ENCODE results near the gene TAL2.
A peak's percentile ranks its signal among the peaks of the same experiment; 100 is the strongest.

Gene TAL2

GRCh38 chr9:105694848-105695581, 32.8 kb downstream of the TAL2 start:
- DNase-seq (ENCODE audit: low read depth), result peak; percentile 81
- peak overlapping the region; percentile 65 for H3K4me3 ChIP-seq (ENCODE audit: low read depth, low read length)
- peak; percentile 72 for TF ChIP-seq MAX (IDR thresholded peaks at IDR 0.05; ENCODE audit: low read depth, low read length)
- no peak for TF ChIP-seq POLR2A (IDR thresholded peaks at IDR 0.05; ENCODE audit: extremely low read depth, insufficient read length)
- no peak for TF ChIP-seq CTCF (IDR thresholded peaks at IDR 0.05; ENCODE audit: low read depth, low read length)
- peak; percentile 5; the same call in 1 of the 2 replicates for TF ChIP-seq MYC (IDR thresholded peaks at IDR 0.05; ENCODE audit: low read depth, low read length)

GRCh38 chr9:105696219-105696793, 34.0 kb downstream of the TAL2 start:
- DNase-seq (ENCODE audit: low read depth), result no peak
- H3K4me3 ChIP-seq (ENCODE audit: low read depth, low read length), result no peak overlapping the region
- TF ChIP-seq MYC (IDR thresholded peaks at IDR 0.05; ENCODE audit: low read depth, low read length) (no peak), CTCF (IDR thresholded peaks at IDR 0.05; ENCODE audit: low read depth, low read length) (no peak), MAX (IDR thresholded peaks at IDR 0.05; ENCODE audit: low read depth, low read length) (no peak), POLR2A (IDR thresholded peaks at IDR 0.05; ENCODE audit: extremely low read depth, insufficient read length) (no peak)

GRCh38 chr9:105697871-105698270, 35.6 kb downstream of the TAL2 start:
- TF ChIP-seq CTCF (IDR thresholded peaks at IDR 0.05; ENCODE audit: low read depth, low read length), result no peak
- TF ChIP-seq MYC (IDR thresholded peaks at IDR 0.05; ENCODE audit: low read depth, low read length), result no peak
- no peak for TF ChIP-seq POLR2A (IDR thresholded peaks at IDR 0.05; ENCODE audit: extremely low read depth, insufficient read length)
- H3K4me3 ChIP-seq (ENCODE audit: low read depth, low read length), result no peak overlapping the region
- DNase-seq (ENCODE audit: low read depth), result no peak

DNA sequence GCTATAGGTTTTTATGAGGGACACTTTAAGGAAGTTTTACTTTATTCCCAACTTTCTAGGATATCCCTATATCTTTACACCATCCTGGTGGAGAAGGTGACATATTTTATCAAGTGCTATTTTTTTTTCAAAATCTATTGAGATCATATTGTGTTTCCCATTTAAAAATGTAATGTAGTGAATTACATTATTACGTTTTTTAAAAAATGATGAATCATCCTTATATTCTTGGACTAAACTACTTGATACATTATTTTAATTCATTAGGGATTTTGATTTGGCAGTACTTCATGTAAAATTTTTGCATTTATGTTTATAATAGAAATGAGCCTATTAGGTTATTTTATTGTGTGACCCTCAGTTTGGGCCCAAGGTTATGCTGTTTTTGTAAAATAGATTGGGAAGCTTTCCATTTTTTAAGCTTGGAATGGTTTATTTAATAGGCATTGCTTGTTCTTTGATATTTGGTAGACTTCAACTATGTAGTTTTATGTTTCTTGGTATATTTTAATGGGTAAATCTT, 36.2 kb downstream of the TAL2 start:
- TF ChIP-seq CTCF (IDR thresholded peaks at IDR 0.05; ENCODE audit: low read depth, low read length) (no peak), MAX (IDR thresholded peaks at IDR 0.05; ENCODE audit: low read depth, low read length) (no peak), MYC (IDR thresholded peaks at IDR 0.05; ENCODE audit: low read depth, low read length) (no peak), POLR2A (IDR thresholded peaks at IDR 0.05; ENCODE audit: extremely low read depth, insufficient read length) (no peak)
- no peak for DNase-seq (ENCODE audit: low read depth)
- no peak overlapping the region for H3K4me3 ChIP-seq (ENCODE audit: low read depth, low read length)

- DNase-seq (ENCODE audit: low read depth), result no peak
- no peak for TF ChIP-seq MYC (IDR thresholded peaks at IDR 0.05; ENCODE audit: low read depth, low read length)
- no peak for TF ChIP-seq CTCF (IDR thresholded peaks at IDR 0.05; ENCODE audit: low read depth, low read length)
- H3K4me3 ChIP-seq (ENCODE audit: low read depth, low read length), result no peak overlapping the region
These were observed 38.4 kb downstream of the TAL2 start for GRCh38 chr9:105700668-105701067.
